H1 (cell line): ENCODE measurements around the gene BABAM2. TPM values are rescaled to one million over a fixed set of nuclear protein-coding genes. Genes with fewer than 3 reads are reported as not detected.

Experiments
- CTCF ChIA-PET: fragments of 300-600 bp; sonication (Branson Sonifier 250); formaldehyde crosslinking; loops from one replicate; lab custom pipeline; 2021; ENCODE audit not compliant: partially characterized antibody; lab: Charles Lee
- POLR2A ChIA-PET: fragments of 300-600 bp; sonication (Branson Sonifier 250); formaldehyde crosslinking; loops from one replicate; lab custom pipeline; 2021; ENCODE audit warnings: inconsistent platforms; ENCODE audit not compliant: partially characterized antibody; lab: Charles Lee
- DNase-seq, 2 experiments: peaks; one replicate each; pipeline versions ENCODE4 v3.0.0 to v3.0.0-alpha.2; 2010 to 2022; ENCODE audit warnings: low spot score in 2 of 2, low read depth in 1 of 2, mixed read lengths in 1 of 2
- FAIRE-seq: peaks from 2 replicates; lab custom pipeline; 2011; peaks lifted over from hg19 to GRCh38; lab: Jason Lieb, UNC
- H2AFZ ChIP-seq: 2 replicates; pipeline ENCODE4 v1.8.1; 2012; ENCODE audit warnings: low read length, inconsistent platforms
- H2AK5ac ChIP-seq: 2 replicates; pipeline ENCODE4 v1.6.1; 2013; ENCODE audit warnings: low read depth, low read length
- H2BK120ac ChIP-seq: replicated peaks from 2 replicates; pipeline ENCODE3; 2013; ENCODE audit warnings: low read depth, low read length, inconsistent platforms
- H2BK12ac ChIP-seq: 2 replicates; pipeline ENCODE4 v1.6.1; 2013; ENCODE audit warnings: low read depth, low read length
- H2BK15ac ChIP-seq: 2 replicates; pipeline ENCODE4 v1.6.1; 2013; ENCODE audit warnings: low read length
- H2BK20ac ChIP-seq: 2 replicates; pipeline ENCODE4 v1.6.1; 2013; ENCODE audit warnings: low read length
- H2BK5ac ChIP-seq: 2 replicates; pipeline ENCODE4 v1.6.1; 2013; ENCODE audit warnings: low read depth, low read length
- H3K14ac ChIP-seq: 2 replicates; pipeline ENCODE4 v1.6.1; 2013; ENCODE audit warnings: inconsistent platforms; ENCODE audit not compliant: insufficient read length
- H3K18ac ChIP-seq: 2 replicates; pipeline ENCODE4 v1.6.1; 2013; ENCODE audit warnings: low read length; ENCODE audit errors: extremely low read depth
- H3K23ac ChIP-seq: 2 replicates; pipeline ENCODE4 v1.6.1; 2013; ENCODE audit warnings: inconsistent platforms; ENCODE audit not compliant: insufficient read length
- H3K23me2 ChIP-seq: 2 replicates; pipeline ENCODE4 v1.6.1; 2013; ENCODE audit warnings: low read depth, low read length
- H3K27ac ChIP-seq: 2 replicates; pipeline ENCODE4 v1.6.1; 2011; ENCODE audit warnings: low read depth, low read length, inconsistent platforms
- H3K27me3 ChIP-seq, 4 experiments: replicated peaks in 1 of 4; 1 replicate in 1 of 4; 2 replicates in 3 of 4; pipeline versions ENCODE4 v1.6.1 to v1.8.1; 2011 to 2013; ENCODE audit warnings: low read length in 3 of 4, mild to moderate bottlenecking in 3 of 4, inconsistent platforms in 2 of 4, mixed read lengths in 2 of 4, moderate library complexity in 1 of 4; ENCODE audit not compliant: control insufficient read depth in 3 of 4, insufficient read depth in 3 of 4; ENCODE audit errors: extremely low read depth in 1 of 4
- H3K36me3 ChIP-seq, 4 experiments: 2 replicates each; pipeline versions ENCODE4 v1.6.1 to v1.8.1; 2011 to 2013; ENCODE audit warnings: mild to moderate bottlenecking in 4 of 4, low read length in 3 of 4, moderate library complexity in 2 of 4, control low read depth in 1 of 4, inconsistent platforms in 1 of 4; ENCODE audit not compliant: insufficient read depth in 4 of 4, control insufficient read depth in 2 of 4
- H3K4ac ChIP-seq: replicated peaks from 2 replicates; pipeline ENCODE3; 2013; ENCODE audit warnings: low read length, low read depth, mixed read lengths, inconsistent platforms; ENCODE audit not compliant: insufficient read length
- H3K4me1 ChIP-seq, 4 experiments: replicated peaks in 1 of 4; 1 replicate in 1 of 4; 2 replicates in 3 of 4; pipeline versions ENCODE4 v1.6.1 to v1.8.1; 2011 to 2013; ENCODE audit warnings: low read length in 3 of 4, inconsistent platforms in 2 of 4, mixed read lengths in 1 of 4; ENCODE audit not compliant: insufficient read depth in 4 of 4, control insufficient read depth in 3 of 4
- H3K4me2 ChIP-seq, 2 experiments: 2 replicates each; pipeline versions ENCODE4 v1.6.1 to v1.8.1; 2011 to 2013; ENCODE audit warnings: low read depth in 2 of 2, low read length in 2 of 2, control low read depth in 1 of 2, inconsistent platforms in 1 of 2, mild to moderate bottlenecking in 1 of 2; ENCODE audit not compliant: insufficient read depth in 1 of 2
- H3K4me3 ChIP-seq, 4 experiments: fragments of 200-600, 300-600 bp in 1 of 4; sonication (generic), shearing (Covaris generic), sonication (Bioruptor Twin) in 1 of 4; 2 replicates each; pipeline versions ENCODE4 v1.5.1 to v1.8.1; 2011 to 2016; ENCODE audit warnings: low read length in 4 of 4, low read depth in 3 of 4, control low read depth in 2 of 4, inconsistent platforms in 2 of 4, mild to moderate bottlenecking in 2 of 4, mixed read lengths in 1 of 4, moderate library complexity in 1 of 4; ENCODE audit not compliant: insufficient read depth in 2 of 4; ENCODE audit errors: extremely low read depth in 1 of 4
- H3K56ac ChIP-seq: replicated peaks from 2 replicates; pipeline ENCODE3; 2013; ENCODE audit warnings: low read depth, mild to moderate bottlenecking, mixed read lengths, low read length, inconsistent platforms; ENCODE audit not compliant: insufficient read length
- H3K79me1 ChIP-seq: 2 replicates; pipeline ENCODE4 v1.6.1; 2013; ENCODE audit warnings: low read depth, low read length, control low read depth
- H3K79me2 ChIP-seq, 2 experiments: 2 replicates each; pipeline versions ENCODE4 v1.6.1 to v1.8.1; 2012 to 2013; ENCODE audit warnings: low read length in 2 of 2, mild to moderate bottlenecking in 2 of 2, inconsistent platforms in 1 of 2; ENCODE audit not compliant: insufficient read depth in 2 of 2, control insufficient read depth in 1 of 2
- H3K9ac ChIP-seq, 4 experiments: replicated peaks in 1 of 4; 1 replicate in 1 of 4; 2 replicates in 3 of 4; pipeline versions ENCODE4 v1.6.1 to v1.8.1; 2011 to 2013; ENCODE audit warnings: low read depth in 3 of 4, low read length in 3 of 4, control low read depth in 2 of 4, mild to moderate bottlenecking in 2 of 4, moderate library complexity in 2 of 4, inconsistent platforms in 1 of 4; ENCODE audit errors: extremely low read depth in 1 of 4
- H3K9me3 ChIP-seq, 2 experiments: 2 replicates each; pipeline versions ENCODE4 v1.6.1 to v1.8.1; 2012 to 2013; ENCODE audit warnings: mild to moderate bottlenecking in 2 of 2, moderate library complexity in 2 of 2, control low read depth in 1 of 2, inconsistent platforms in 1 of 2, low read depth in 1 of 2, low read length in 1 of 2, mixed read lengths in 1 of 2; ENCODE audit not compliant: insufficient read depth in 2 of 2
- H4K20me1 ChIP-seq, 2 experiments: replicated peaks in 1 of 2; 2 replicates each; pipeline versions ENCODE3 to v1.8.1; 2011 to 2013; ENCODE audit warnings: inconsistent platforms in 2 of 2, low read length in 2 of 2, mild to moderate bottlenecking in 1 of 2; ENCODE audit not compliant: insufficient read depth in 2 of 2, control insufficient read depth in 1 of 2
- H4K5ac ChIP-seq: 2 replicates; pipeline ENCODE4 v1.6.1; 2013; ENCODE audit warnings: low read length, low read depth, mixed read lengths, inconsistent platforms; ENCODE audit not compliant: insufficient read length
- H4K8ac ChIP-seq: 2 replicates; pipeline ENCODE4 v1.8.0; 2013; ENCODE audit warnings: mild to moderate bottlenecking, moderate library complexity, low read length, inconsistent platforms; ENCODE audit not compliant: insufficient read depth; ENCODE audit errors: extremely low read depth
- H4K91ac ChIP-seq: replicated peaks from 2 replicates; pipeline ENCODE3; 2013; ENCODE audit warnings: low read length, mixed read lengths, inconsistent platforms; ENCODE audit not compliant: insufficient read length
- BACH1 ChIP-seq: IDR thresholded peaks from 2 replicates; pipeline ENCODE4 v1.6.1; 2012; ENCODE audit warnings: low read length, improper control_type of control experiment
- CHD2 ChIP-seq: IDR thresholded peaks from 2 replicates; pipeline ENCODE4 v1.6.1; 2012; ENCODE audit warnings: low read length, improper control_type of control experiment
- CREB1 ChIP-seq: IDR thresholded peaks from 2 replicates; pipeline ENCODE4 v1.6.1; 2012; ENCODE audit warnings: inconsistent platforms
- EGR1 ChIP-seq: IDR thresholded peaks from 2 replicates; pipeline ENCODE4 v1.6.1; 2011; ENCODE audit warnings: low read depth, low read length, borderline replicate concordance
- FOSL1 ChIP-seq: IDR thresholded peaks from 2 replicates; pipeline ENCODE4 v1.6.1; 2011; ENCODE audit warnings: mild to moderate bottlenecking, low read depth, low read length, moderate library complexity; ENCODE audit not compliant: insufficient read depth
- JUN ChIP-seq: IDR thresholded peaks from 2 replicates; pipeline ENCODE4 v1.6.1; 2011; ENCODE audit warnings: low read depth, mild to moderate bottlenecking, improper control_type of control experiment, low read length
- RBBP5 ChIP-seq: IDR thresholded peaks from 2 replicates; pipeline ENCODE4 v1.7.1; 2012; ENCODE audit warnings: low read depth, mild to moderate bottlenecking, inconsistent platforms, low read length, moderate library complexity, borderline replicate concordance
- RFX5 ChIP-seq: IDR thresholded peaks from 2 replicates; pipeline ENCODE4 v1.6.1; 2011; ENCODE audit warnings: low read depth, low read length, improper control_type of control experiment, borderline replicate concordance
- SAP30 ChIP-seq: fragments of 300-600 bp; sonication (generic); IDR thresholded peaks from 2 replicates; pipeline ENCODE4 v1.7.1; 2012; ENCODE audit warnings: low read length, moderate library complexity, mild to moderate bottlenecking, inconsistent platforms; ENCODE audit not compliant: insufficient read depth, insufficient replicate concordance
- TAF1 ChIP-seq: IDR thresholded peaks from 2 replicates; pipeline ENCODE4 v1.6.1; 2011; ENCODE audit warnings: mild to moderate bottlenecking, low read depth, low read length
- TCF12 ChIP-seq: IDR thresholded peaks from 2 replicates; pipeline ENCODE4 v1.6.1; 2011; ENCODE audit warnings: low read depth, mild to moderate bottlenecking, low read length
- WGBS, 2 experiments: shearing (Covaris generic) in 1 of 2; methylation state at CpG; one replicate each; pipeline versions ENCODE4 v1.1.6 to v1.1.7; 2013 to 2015; ENCODE audit warnings: low lambda C conversion rate in 2 of 2, mixed read lengths in 2 of 2, inconsistent platforms in 1 of 2, low coverage in 1 of 2, missing lambda C conversion rate in 1 of 2; ENCODE audit not compliant: insufficient replicate concordance in 2 of 2, insufficient coverage in 1 of 2, insufficient read length in 1 of 2; ENCODE audit errors: extremely low coverage in 1 of 2, missing lambda C conversion rate in 1 of 2; 5-methylcytosine and 5-hydroxymethylcytosine counted together
- polyA plus RNA-seq, 7 experiments: library from polyadenylated mRNA; depleted of rRNA in 3 of 7; stranded (reverse) in 5 of 7; unstranded in 2 of 7; fragments of >200 nt in 5 of 7; fragments of 200-250 nt in 2 of 7; gene quantifications; 1 replicate in 5 of 7; 2 replicates in 1 of 7; 4 replicates in 1 of 7; pipeline versions ENCODE4 v1.2.1 to v1.2.3, GENCODE V29; 2011 to 2013; ENCODE audit warnings: missing spikeins in 2 of 7, mixed read lengths in 2 of 7
- total RNA-seq: library from RNA; stranded (reverse); fragmentation: NEBNext Ultra II Directional; extraction: Animal tissue kit (Norgen Biotek cat#: 25700); gene quantifications from 2 replicates; pipeline ENCODE4 v1.2.1, GENCODE V29; 2021
- TF ChIP-seq, protein P1 (sequence below): IDR thresholded peaks from 2 replicates; pipeline ENCODE4 v1.6.1; 2011; ENCODE audit warnings: low read depth, mild to moderate bottlenecking, low read length; ENCODE audit not compliant: insufficient read depth

BABAM2 gene
- total and polyA plus RNA-seq, 2 of the 8 experiments (the other 6 are each of a cell fraction or from before 2014, with no cell fraction given) = 15.8 to 20.9 TPM

DNA sequence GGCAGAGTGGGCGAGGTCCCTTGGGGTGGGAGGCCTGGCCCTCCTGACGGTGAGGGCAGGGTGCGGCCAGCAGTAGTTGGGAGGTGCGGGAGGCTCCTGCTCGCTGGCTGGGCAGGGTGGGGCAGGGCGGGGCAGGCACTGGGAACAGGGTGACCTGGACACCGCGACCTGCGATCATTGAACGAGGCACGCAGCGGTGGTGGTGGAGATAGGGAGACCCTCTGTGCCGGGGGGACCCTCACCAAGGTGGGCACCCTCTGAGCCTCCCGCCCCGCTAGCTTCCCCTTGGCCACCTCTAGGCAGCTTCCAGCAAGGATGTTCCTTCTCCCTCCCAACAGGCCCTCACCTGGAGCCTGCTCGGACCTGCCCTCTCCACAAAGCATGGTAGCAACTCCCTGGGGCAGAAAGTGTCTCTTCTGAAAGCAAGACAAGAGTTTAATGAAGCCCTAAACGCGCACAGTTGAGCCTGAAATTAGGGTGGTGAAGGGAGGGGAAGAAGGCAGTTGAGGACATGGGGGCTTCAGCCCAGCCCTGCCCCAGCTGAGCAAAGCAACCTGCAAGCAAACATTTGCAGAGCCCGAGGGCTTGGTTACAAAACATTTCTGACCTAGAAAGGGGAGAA, 486.8 kb downstream of the BABAM2 start:
- Histone ChIP-seq H2AFZ (peak overlapping the region; percentile 51; the same call in 1 of the 2 replicates), H3K4me3 (no peak overlapping the region), H3K4me1 (peaks cover 0 to 3% (median 3%) of the 10 kb centered on the region in 4 experiments; a peak in 2 of 7 replicates), H3K14ac (no peak overlapping the region), H3K4me2 (no peak overlapping the region), H3K4ac (no peak overlapping the region), H3K23ac (no peak overlapping the region), H4K91ac (peak overlapping the region; percentile 34), H4K5ac (no peak overlapping the region), H2BK15ac (no peak overlapping the region), H3K9ac (no peak overlapping the region), H2BK120ac (no peak overlapping the region), H3K36me3 (no peaks in the 10 kb centered on the region), H3K79me2 (no peaks in the 10 kb centered on the region), H3K23me2 (no peaks in the 10 kb centered on the region), H2BK20ac (no peak overlapping the region), H3K27ac (no peak overlapping the region), H2BK12ac (no peak overlapping the region), H4K20me1 (no peaks in the 10 kb centered on the region), H3K27me3 (peaks cover 0 to 15% (median 9%) of the 10 kb centered on the region in 4 experiments; a peak in 3 of 7 replicates), H3K56ac (no peak overlapping the region), H4K8ac (no peak overlapping the region), H3K9me3 (no peaks in the 10 kb centered on the region), H2AK5ac (no peak overlapping the region), H3K79me1 (no peaks in the 10 kb centered on the region), H3K18ac (no peak overlapping the region), H2BK5ac (no peak overlapping the region)
- ChIA-PET CTCF (interaction anchor here (1.0 kb wide), 1 partner anchor 19 kb away, joined by 4 read pairs; no protein-coding TSS in a partner anchor), POLR2A (interaction anchor here (2.5 kb wide), 1 partner anchor 13 kb away, joined by 8 read pairs; no protein-coding TSS in a partner anchor)
- no peak for DNase-seq
- FAIRE-seq = no peak
- WGBS, 2 experiments = 85% methylated on average over 12 of the region's 19 CpGs; no CpG with 5 or more reads in 1 of the 2 experiments
- TF ChIP-seq CREB1 (no peak), TAF1 (no peak), FOSL1 (no peak), BACH1 (no peak), EGR1 (no peak), SAP30 (no peak), CHD2 (no peak), RBBP5 (no peak), RFX5 (no peak), TCF12 (no peak), JUN (no peak)
- TF ChIP-seq, protein P1, sequence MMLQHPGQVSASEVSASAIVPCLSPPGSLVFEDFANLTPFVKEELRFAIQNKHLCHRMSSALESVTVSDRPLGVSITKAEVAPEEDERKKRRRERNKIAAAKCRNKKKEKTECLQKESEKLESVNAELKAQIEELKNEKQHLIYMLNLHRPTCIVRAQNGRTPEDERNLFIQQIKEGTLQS = no peak
